ENCODE data around the gene NCR3LG1.

Gene NCR3LG1

GRCh38 chr11:17396598-17397310 lies 45.2 kb downstream of the NCR3LG1 start:
- Mint-ChIP-seq H3K4me1 (no peaks in the 10 kb centered on the region), H3K27ac (no peak overlapping the region), H3K27me3 (no peaks in the 10 kb centered on the region), H3K36me3 (no peaks in the 10 kb centered on the region), H3K9me3 (no peaks in the 10 kb centered on the region), H3K4me3 (no peak overlapping the region)

GRCh38 chr11:17397311-17398002 lies 45.9 kb downstream of the NCR3LG1 start:
- no peaks in the 10 kb centered on the region for H3K36me3 Mint-ChIP-seq
- H3K27me3 Mint-ChIP-seq: no peaks in the 10 kb centered on the region

DNA sequence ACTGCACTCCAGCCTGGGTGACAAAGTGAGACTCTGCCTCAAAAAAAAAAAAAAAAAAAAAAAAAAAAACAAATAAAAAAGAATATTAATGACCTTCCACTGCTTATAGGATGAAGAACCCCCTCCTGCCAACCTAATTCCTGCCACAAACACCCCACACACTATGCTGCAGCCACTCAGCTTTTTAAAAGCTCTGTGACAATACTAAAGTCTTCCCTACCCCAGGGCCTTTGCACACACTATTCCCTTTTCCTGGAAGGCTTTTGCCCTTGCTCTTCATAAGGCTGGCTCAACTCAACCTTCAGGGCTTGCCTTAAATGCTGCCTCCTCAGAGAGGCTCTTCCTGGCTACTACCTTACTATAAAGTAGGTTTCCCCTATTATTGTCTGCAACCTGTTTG lies 47.6 kb downstream of the NCR3LG1 start:
- H3K36me3 Mint-ChIP-seq: no peaks in the 10 kb centered on the region
- H3K27ac Mint-ChIP-seq: no peak overlapping the region
- no peaks in the 10 kb centered on the region for H3K27me3 Mint-ChIP-seq
- H3K9me3 Mint-ChIP-seq: no peaks in the 10 kb centered on the region
- H3K4me1 Mint-ChIP-seq: no peaks in the 10 kb centered on the region
- H3K4me3 Mint-ChIP-seq: no peak overlapping the region

More at GRCh38 chr11:17397311-17398002, 45.9 kb downstream of the NCR3LG1 start:
- Mint-ChIP-seq H3K27ac (no peak overlapping the region), H3K9me3 (no peaks in the 10 kb centered on the region), H3K4me3 (no peak overlapping the region), H3K4me1 (no peaks in the 10 kb centered on the region)

- Mint-ChIP-seq H3K27ac (no peak overlapping the region), H3K4me1 (no peaks in the 10 kb centered on the region), H3K9me3 (no peaks in the 10 kb centered on the region), H3K4me3 (no peak overlapping the region), H3K36me3 (no peaks in the 10 kb centered on the region), H3K27me3 (no peaks in the 10 kb centered on the region)
Measured at GRCh38 chr11:17400048-17400775, 48.6 kb downstream of the NCR3LG1 start.

- Mint-ChIP-seq H3K4me1 (no peaks in the 10 kb centered on the region), H3K4me3 (no peak overlapping the region), H3K27me3 (no peaks in the 10 kb centered on the region), H3K9me3 (no peaks in the 10 kb centered on the region), H3K27ac (no peak overlapping the region), H3K36me3 (no peaks in the 10 kb centered on the region)
Measured at GRCh38 chr11:17401316-17401715, 49.7 kb downstream of the NCR3LG1 start.

GRCh38 chr11:17401841-17402240 lies 50.2 kb downstream of the NCR3LG1 start:
- no peak overlapping the region for H3K4me3 Mint-ChIP-seq
- no peaks in the 10 kb centered on the region for H3K9me3 Mint-ChIP-seq
- no peaks in the 10 kb centered on the region for H3K4me1 Mint-ChIP-seq
- no peaks in the 10 kb centered on the region for H3K27me3 Mint-ChIP-seq
- H3K27ac Mint-ChIP-seq: no peak overlapping the region
- no peaks in the 10 kb centered on the region for H3K36me3 Mint-ChIP-seq

- Mint-ChIP-seq H3K27me3 (no peaks in the 10 kb centered on the region), H3K9me3 (no peaks in the 10 kb centered on the region), H3K4me3 (no peak overlapping the region), H3K36me3 (no peaks in the 10 kb centered on the region), H3K4me1 (no peaks in the 10 kb centered on the region), H3K27ac (no peak overlapping the region)
Measured at GRCh38 chr11:17402486-17402885, 50.9 kb downstream of the NCR3LG1 start.

DNA sequence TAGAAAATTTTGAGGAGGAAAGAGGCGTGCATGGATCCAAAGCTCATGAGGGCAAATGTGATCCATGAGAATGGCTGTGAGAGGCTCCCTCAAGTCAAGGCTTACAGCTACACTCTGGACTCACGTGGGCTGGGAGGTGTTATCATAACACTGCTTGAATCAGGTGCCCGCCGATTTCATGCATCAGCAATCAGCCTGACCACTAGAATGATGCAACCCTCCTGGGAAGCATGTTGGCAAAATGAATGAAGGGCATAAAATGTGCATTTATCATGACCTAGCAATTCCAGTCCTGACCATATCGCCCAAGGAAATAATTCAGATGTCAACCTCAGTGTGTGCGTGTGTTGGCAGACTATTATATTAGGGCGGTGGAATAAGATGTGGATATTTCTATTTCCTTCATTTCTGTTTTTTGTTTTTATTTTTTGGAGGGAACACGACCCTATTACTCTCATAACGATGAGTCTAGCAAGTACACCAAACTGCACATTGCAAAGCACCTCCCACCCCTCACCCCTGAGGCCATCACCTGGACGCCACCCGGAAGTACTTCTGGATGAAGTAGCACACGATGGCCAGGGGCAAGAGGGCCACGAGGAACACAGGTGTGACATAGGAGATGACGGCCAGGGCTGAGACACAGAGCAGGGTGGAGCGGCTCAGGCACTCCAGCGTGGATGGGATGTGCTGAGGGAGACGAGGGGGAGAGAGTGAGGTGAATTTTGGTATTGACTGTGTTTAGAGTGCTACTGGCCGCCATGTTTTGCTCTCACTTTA lies 52.6 kb downstream of the NCR3LG1 start:
- Mint-ChIP-seq H3K9me3 (no peaks in the 10 kb centered on the region), H3K4me3 (no peak overlapping the region), H3K27ac (no peak overlapping the region), H3K36me3 (no peaks in the 10 kb centered on the region), H3K4me1 (no peaks in the 10 kb centered on the region), H3K27me3 (no peaks in the 10 kb centered on the region)

GRCh38 chr11:17405232-17406005 lies 53.8 kb downstream of the NCR3LG1 start:
- Mint-ChIP-seq H3K4me3 (no peak overlapping the region), H3K9me3 (no peaks in the 10 kb centered on the region), H3K4me1 (no peaks in the 10 kb centered on the region), H3K27ac (no peak overlapping the region), H3K27me3 (no peaks in the 10 kb centered on the region), H3K36me3 (no peaks in the 10 kb centered on the region)

DNA sequence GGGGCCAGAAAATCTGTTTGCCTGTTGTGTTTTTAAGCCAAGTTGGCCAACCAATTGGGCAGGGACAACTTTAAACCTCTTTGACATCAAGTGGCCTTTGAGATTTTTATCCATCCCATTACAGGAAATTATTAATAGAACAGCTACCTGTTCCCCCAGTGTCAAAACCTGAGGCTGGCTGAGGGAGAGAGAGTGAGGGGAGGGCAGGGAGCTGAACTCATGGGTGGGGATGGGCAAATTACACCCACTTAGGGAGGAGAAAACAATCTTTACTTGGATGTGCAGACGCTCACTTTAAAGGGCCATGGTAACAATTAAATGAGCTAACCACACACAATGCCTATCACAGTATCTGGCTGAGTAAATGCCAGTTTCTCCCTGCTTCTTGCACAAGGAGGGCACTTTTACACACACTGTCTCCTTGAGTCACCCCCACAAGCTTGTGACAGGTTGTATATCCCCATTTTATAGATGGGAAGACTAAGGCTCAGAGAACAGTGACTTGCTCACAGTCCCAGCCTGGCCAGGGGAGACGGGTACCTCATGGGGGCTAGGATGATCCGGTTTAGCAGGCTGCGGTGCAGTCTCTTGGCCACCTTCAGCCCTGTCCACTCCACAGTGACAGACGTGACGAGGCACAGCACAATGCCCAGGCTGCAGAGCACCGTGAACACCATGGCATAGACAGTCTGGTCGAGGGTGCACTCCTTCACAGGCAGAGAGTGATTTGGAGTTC lies 54.6 kb downstream of the NCR3LG1 start:
- H3K9me3 Mint-ChIP-seq: no peaks in the 10 kb centered on the region
- H3K4me3 Mint-ChIP-seq: no peak overlapping the region
- H3K27ac Mint-ChIP-seq: no peak overlapping the region
- H3K4me1 Mint-ChIP-seq: no peaks in the 10 kb centered on the region
- no peaks in the 10 kb centered on the region for H3K36me3 Mint-ChIP-seq
- H3K27me3 Mint-ChIP-seq: no peaks in the 10 kb centered on the region

GRCh38 chr11:17406818-17407149 lies 55.2 kb downstream of the NCR3LG1 start:
- H3K4me3 Mint-ChIP-seq: no peak overlapping the region
- no peaks in the 10 kb centered on the region for H3K4me1 Mint-ChIP-seq
- no peaks in the 10 kb centered on the region for H3K9me3 Mint-ChIP-seq

GRCh38 chr11:17407575-17407974 lies 56.0 kb downstream of the NCR3LG1 start:
- no peak overlapping the region for H3K4me3 Mint-ChIP-seq
- H3K27ac Mint-ChIP-seq: no peak overlapping the region

More at GRCh38 chr11:17406818-17407149, 55.2 kb downstream of the NCR3LG1 start:
- Mint-ChIP-seq H3K27me3 (no peaks in the 10 kb centered on the region), H3K27ac (no peak overlapping the region), H3K36me3 (no peaks in the 10 kb centered on the region)

DNA sequence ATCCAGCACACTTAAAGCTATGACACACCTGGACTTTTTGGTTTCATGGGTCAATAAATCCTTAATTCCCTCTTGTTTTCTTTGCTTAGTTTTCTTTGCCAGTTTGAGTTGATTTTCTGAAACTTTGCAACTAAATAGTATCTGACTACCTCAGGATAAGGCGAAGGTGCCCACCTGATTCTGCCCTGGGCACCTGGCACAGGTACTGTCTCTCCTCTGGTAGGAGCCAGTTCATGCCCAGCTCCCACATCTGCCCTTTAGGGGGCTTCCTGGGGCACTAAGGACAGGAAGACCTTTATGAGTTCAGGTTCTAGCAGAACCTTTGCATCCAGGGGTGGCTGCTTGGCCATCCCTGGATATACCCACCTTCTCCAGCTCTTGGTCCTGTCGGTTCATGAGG lies 56.4 kb downstream of the NCR3LG1 start:
- H3K9me3 Mint-ChIP-seq: no peaks in the 10 kb centered on the region
- H3K36me3 Mint-ChIP-seq: no peaks in the 10 kb centered on the region
- no peaks in the 10 kb centered on the region for H3K27me3 Mint-ChIP-seq
- no peak overlapping the region for H3K4me3 Mint-ChIP-seq
- H3K27ac Mint-ChIP-seq: no peak overlapping the region
- H3K4me1 Mint-ChIP-seq: no peaks in the 10 kb centered on the region

More at GRCh38 chr11:17407575-17407974, 56.0 kb downstream of the NCR3LG1 start:
- H3K36me3 Mint-ChIP-seq: no peaks in the 10 kb centered on the region
- H3K27me3 Mint-ChIP-seq: no peaks in the 10 kb centered on the region
- no peaks in the 10 kb centered on the region for H3K9me3 Mint-ChIP-seq
- no peaks in the 10 kb centered on the region for H3K4me1 Mint-ChIP-seq

- Mint-ChIP-seq H3K9me3 (no peaks in the 10 kb centered on the region), H3K27me3 (no peaks in the 10 kb centered on the region), H3K4me1 (no peaks in the 10 kb centered on the region), H3K36me3 (no peaks in the 10 kb centered on the region), H3K4me3 (no peak overlapping the region), H3K27ac (no peak overlapping the region)
Measured at GRCh38 chr11:17408641-17409040, 57.0 kb downstream of the NCR3LG1 start.

Measured in activated naive CD4-positive, alpha-beta T cell treated with anti-CD3 and anti-CD28 coated beads, Interleukin-2, amount 50 U/mL, for 24 hours (primary cell).